HCT116 (cell line): Measurements from ENCODE around the gene TNFSF13B.

Source experiments
- CBX3 ChIP-seq: IDR thresholded peaks from 2 replicates; pipeline ENCODE4 v1.6.1; 2012; ENCODE audit warnings: low read depth
- CEBPB ChIP-seq: IDR thresholded peaks from 2 replicates; pipeline ENCODE4 v1.6.1; 2012; ENCODE audit warnings: low read depth
- CTCF ChIP-seq, 3 experiments: fragments of 200-600 bp in 1 of 3; sonication (generic) in 1 of 3; IDR thresholded peaks in 2 of 3; conservative IDR thresholded peaks in 1 of 3; 2 replicates each; pipeline ENCODE4 v1.5.1; 2012 to 2017; ENCODE audit warnings: low read depth in 2 of 3, low read length in 2 of 3, antibody characterized with exemption in 1 of 3, borderline replicate concordance in 1 of 3, control low read depth in 1 of 3, mild to moderate bottlenecking in 1 of 3, mixed read lengths in 1 of 3, mixed run types in 1 of 3, moderate library complexity in 1 of 3; ENCODE audit not compliant: insufficient read depth in 1 of 3
- EGR1 ChIP-seq: IDR thresholded peaks from 2 replicates; pipeline ENCODE4 v1.6.1; 2012; ENCODE audit warnings: low read depth
- EZH2 ChIP-seq: fragments of 200-600 bp; sonication (generic); IDR thresholded peaks from 2 replicates; pipeline ENCODE4 v1.6.1; 2017; ENCODE audit warnings: antibody characterized with exemption, mixed run types
- EZH2phosphoT487 ChIP-seq: fragments of 200-600 bp; IDR thresholded peaks from 2 replicates; pipeline ENCODE4 v1.6.1; 2018; ENCODE audit warnings: antibody characterized with exemption, borderline replicate concordance
- POLR2A ChIP-seq: IDR thresholded peaks from 2 replicates; pipeline ENCODE4 v1.7.0; 2011; ENCODE audit warnings: borderline replicate concordance; ENCODE audit not compliant: insufficient read depth, insufficient read length; ENCODE audit errors: extremely low read depth
- REST ChIP-seq: IDR thresholded peaks from 2 replicates; pipeline ENCODE4 v1.6.1; 2012; ENCODE audit warnings: low read depth
- SP1 ChIP-seq: IDR thresholded peaks from 2 replicates; pipeline ENCODE4 v1.6.1; 2012; ENCODE audit warnings: low read depth
- YY1 ChIP-seq: IDR thresholded peaks from 2 replicates; pipeline ENCODE4 v1.6.1; 2011; ENCODE audit warnings: low read length, low read depth, moderate library complexity, mild to moderate bottlenecking; ENCODE audit not compliant: insufficient replicate concordance; ENCODE audit errors: extremely low read depth

- TF ChIP-seq CTCF (IDR thresholded peaks at IDR 0.05 in 2 of 3, conservative IDR thresholded peaks at IDR 0.05 in 1 of 3; ENCODE audit: borderline replicate concordance in 1 of 3, insufficient read depth in 1 of 3, low read depth in 2 of 3, low read length in 2 of 3) (no peak), EZH2phosphoT487 (no peak), EZH2 (no peak), SP1 (no peak), EGR1 (no peak), YY1 (no peak), POLR2A (no peak), REST (no peak), CEBPB (no peak), CBX3 (no peak)
These were observed 12.4 kb downstream of the TNFSF13B start for GRCh38 chr13:108281901-108282300.
